Peyer's patch (tissue), 4 donors: ENCODE data around the gene SPRY4.
"Not testable (repeated sequence)": the region's sequence is repeated elsewhere in the genome, so short reads cannot be mapped to it uniquely, and the experiment has no call there.

Source experiments
- CTCF ChIP-seq, 6 experiments: fragments of 450-650 bp in 4 of 6; fragments of 200-600 bp in 2 of 6; sonication (generic) in 1 of 6; IDR thresholded peaks; one replicate each; pipeline ENCODE4 v1.5.1; 2017 to 2019; ENCODE audit warnings: antibody characterized with exemption in 6 of 6, mild to moderate bottlenecking in 3 of 6, moderate library complexity in 1 of 6
- POLR2A ChIP-seq, 2 donors: fragments of 450-650 bp; IDR thresholded peaks; one replicate each; pipeline ENCODE4 v1.5.1; 2017; ENCODE audit warnings: antibody characterized with exemption in 2 of 2, mild to moderate bottlenecking in 2 of 2, moderate library complexity in 2 of 2

GRCh38 chr5:142297786-142298185 is 27.0 kb downstream of the SPRY4 start:
- TF ChIP-seq CTCF, POLR2A (IDR thresholded peaks at IDR 0.05): not testable (repeated sequence)
